ENCODE results near the gene RNF187.

GRCh38 chr1:228478912-228479711 lies 8.1 kb upstream of the RNF187 start:
- TF ChIP-seq CTCF (optimal IDR thresholded peaks at IDR 0.05 in 1 of 3, IDR thresholded peaks at IDR 0.05 in 1 of 3, conservative IDR thresholded peaks at IDR 0.05 in 1 of 3; ENCODE audit: extremely low read depth in 1 of 3, insufficient read depth in 2 of 3, low read length in 3 of 3) (no peak), EZH2 (IDR thresholded peaks at IDR 0.05; ENCODE audit: low read length) (no peak)
